HuH-7 (cell line): Measurements from ENCODE around the gene GMCL2.

Experiments used
- DNase-seq: peaks from one replicate; pipeline ENCODE4 v3.0.0; 2011; ENCODE audit warnings: low spot score

GMCL2 gene

GRCh38 chr5:178182158-178182876 lies 4.9 kb downstream of the GMCL2 start:
- DNase-seq, result no peak

GRCh38 chr5:178180141-178180863 lies 6.9 kb downstream of the GMCL2 start:
- no peak for DNase-seq

DNA sequence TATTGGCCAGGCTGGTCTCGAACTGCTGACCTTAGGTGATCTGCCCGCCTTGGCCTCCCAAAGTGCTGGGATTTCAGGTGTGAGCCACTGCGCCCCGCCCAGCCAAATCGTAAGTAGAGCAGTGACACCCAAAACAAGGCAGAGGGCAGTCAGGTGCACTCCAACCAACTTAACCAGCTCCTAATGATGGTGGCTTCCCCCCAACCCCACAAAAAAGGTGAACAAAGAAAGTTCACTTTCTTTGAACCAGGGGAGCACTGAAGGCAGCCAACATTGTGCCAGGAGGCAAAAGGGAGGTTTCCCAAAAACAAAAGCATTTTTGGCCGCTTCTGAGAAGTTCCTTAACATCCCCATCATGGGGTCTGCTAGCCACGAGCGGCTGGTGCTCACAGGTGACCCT lies 9.6 kb downstream of the GMCL2 start:
- no peak for DNase-seq

- DNase-seq, result no peak
Measured at GRCh38 chr5:178176791-178177190, 10.4 kb downstream of the GMCL2 start.

DNA sequence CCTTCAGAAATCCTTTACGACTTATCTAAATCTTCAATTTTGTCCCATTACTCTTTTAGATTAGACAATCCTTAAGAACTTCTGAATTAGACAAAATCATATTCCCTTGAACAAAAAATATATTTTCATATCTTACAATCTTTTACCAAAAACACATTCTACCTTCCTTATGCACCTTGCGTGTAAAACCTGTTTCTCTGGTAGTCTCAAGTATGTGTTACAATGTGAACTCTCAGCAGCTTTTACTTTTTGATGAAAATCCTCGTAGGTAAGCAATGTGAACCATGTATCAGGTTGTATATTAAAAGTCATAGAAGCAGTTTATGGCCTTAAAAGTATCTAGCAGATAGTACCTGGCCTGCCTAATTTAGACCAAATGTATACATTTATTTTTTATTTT lies 12.7 kb downstream of the GMCL2 start:
- no peak for DNase-seq

GRCh38 chr5:178170455-178170854 lies 16.7 kb downstream of the GMCL2 start:
- no peak for DNase-seq

DNA sequence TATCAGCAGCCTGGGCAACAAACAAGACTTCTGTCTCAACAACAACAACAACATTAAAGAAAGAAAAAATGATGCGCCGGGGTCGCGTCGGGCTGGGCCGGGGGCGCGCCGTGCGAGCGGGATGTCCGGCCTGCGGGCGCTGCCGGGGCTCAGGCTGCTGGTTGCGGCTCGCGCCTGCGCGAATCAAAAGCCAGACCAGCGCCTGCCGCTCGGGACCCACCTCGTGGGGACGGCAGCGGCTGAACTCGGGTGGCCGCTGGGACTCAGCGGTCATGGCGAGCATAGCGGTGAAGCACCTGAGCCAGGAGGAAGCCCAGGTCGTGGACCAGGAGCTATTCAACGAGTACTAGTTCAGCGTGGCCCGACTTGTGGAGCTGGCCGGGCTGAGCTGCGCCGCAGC lies 21.6 kb downstream of the GMCL2 start:
- DNase-seq, result no peak

- DNase-seq, result peak; percentile 90
Measured at GRCh38 chr5:178163772-178164735, 23.1 kb downstream of the GMCL2 start.

DNA sequence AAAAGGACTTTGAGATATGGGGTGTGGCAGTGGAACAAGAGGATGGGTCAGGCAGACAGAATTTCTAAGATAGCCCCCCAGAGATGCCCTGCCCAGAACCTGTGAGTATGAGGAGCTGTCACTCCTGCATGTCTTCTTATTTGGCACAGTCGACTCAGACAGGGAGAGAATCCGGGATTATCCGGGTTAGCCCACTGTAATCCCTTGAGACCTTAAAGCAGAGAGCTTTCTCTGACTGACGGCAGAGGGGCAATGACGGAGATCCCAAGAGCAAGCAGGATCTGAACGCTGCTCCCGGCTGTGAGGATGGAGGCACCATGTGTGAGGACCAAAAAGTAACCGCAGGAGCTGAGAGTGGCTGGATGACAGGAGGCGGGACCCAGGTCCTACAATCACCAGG lies 24.7 kb downstream of the GMCL2 start:
- no peak for DNase-seq

- DNase-seq, result no peak
Measured at GRCh38 chr5:178160176-178160575, 27.0 kb downstream of the GMCL2 start.

DNA sequence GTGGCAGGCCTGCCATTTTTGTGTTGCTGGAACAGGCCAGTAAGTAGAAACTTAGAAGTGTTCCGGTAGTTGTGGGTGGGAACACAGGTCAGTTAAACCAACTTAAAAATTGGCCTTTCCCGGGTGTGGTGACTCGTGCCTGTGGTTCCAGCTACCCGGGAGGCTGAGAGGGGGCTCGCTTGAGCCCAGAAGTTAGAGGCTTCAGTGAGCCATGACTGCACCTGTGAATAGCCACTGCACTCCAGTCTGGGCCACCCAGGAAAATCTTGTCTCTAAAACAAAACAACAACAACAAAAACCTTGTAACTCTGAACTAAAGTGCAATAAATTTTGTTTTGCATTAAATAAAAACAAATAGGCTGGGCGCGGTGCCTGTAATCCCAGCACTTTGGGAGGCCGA lies 32.1 kb downstream of the GMCL2 start:
- DNase-seq, result no peak

- DNase-seq, result peak; percentile 94
Measured at GRCh38 chr5:178153530-178154340, 33.4 kb downstream of the GMCL2 start, which contains the start of gene NHP2. TSS of gene NHP2 (minus strand) at chr5:178153885. CDS start at chr5:178153817, 68 bp downstream.

DNA sequence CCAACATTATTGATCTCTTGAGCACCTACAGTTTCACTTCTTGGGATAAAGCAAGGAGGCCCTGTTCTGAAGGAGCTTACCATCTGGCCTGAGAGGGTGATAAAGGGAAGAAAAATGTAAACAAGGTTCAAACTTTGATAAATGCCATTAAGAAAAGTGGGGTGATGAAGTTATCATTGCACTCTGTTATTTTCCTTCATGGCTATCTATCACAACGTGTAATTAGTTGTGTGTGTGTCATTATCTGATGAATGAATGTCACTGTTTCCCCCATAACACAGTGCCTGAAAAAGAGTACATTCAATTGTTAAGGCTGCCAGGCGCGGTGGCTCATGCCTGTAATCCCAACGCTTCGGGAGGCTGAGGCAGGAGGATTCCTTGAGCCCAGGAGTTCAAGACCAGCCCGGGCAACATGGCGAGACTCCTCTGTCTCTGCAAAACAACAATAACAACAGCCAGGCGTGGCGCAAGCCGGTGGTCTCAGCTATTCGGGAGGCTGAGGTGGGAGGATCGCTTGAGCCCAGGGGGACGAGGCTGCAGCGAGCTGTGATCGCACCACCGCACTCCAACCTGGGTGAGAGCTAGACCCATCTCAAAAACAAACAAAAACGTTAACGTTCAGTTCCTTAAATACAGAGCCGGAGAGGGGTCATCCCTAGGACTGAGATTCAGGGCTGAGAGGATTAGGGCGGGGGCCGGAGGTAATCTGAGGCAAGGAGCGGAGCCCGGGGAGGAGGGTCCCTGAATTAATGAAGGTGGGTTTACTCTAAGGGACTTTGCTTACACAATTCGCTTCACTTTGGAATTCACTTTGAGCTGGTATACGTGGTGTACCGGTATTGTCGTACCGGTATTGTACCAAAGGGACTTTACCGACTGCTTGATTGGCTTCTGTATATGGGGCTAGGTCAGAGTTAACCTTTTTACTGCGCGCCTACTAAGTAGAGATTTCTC lies 34.4 kb downstream of the GMCL2 start:
- no peak for DNase-seq

DNA sequence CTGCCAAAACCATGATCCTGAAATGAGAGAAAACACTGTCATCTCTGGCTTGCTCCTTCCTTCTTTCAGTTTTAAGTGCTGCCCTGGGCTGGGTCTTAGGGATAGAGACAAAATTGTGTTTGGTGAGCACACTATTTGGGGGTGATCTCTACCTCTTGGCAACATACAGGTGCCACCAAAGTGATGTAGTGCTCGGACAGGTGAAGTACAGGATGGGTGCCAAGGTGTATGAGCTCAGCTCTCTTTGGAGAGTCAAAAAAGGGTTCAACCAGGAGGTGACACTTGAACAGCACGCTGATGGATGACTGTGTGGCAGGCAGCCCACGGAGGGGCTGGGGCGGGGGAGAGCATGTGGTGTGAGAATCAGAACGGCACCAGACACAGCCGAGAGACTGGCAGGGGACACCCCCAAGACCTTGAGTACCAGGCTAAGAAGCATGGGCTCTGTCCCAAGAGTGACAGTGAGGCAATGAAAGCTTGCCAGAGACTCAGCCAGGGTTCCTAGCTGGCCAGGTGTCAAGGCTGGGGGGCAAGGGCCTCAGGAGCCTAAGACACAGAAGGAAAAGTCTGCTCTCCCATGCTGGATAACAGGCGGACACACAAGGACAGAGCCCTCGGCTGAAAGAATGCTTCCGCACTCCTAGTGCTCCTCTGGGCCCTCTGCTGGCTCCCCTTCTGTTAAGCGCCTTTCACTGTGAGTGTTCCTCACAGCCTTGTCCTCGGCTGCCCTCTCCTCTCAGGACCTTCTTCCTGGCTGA lies 36.0 kb downstream of the GMCL2 start:
- DNase-seq, result no peak

- no peak for DNase-seq
Measured at GRCh38 chr5:178149199-178149932, 37.8 kb downstream of the GMCL2 start.

GRCh38 chr5:178147406-178147805 lies 39.8 kb downstream of the GMCL2 start:
- no peak for DNase-seq

DNA sequence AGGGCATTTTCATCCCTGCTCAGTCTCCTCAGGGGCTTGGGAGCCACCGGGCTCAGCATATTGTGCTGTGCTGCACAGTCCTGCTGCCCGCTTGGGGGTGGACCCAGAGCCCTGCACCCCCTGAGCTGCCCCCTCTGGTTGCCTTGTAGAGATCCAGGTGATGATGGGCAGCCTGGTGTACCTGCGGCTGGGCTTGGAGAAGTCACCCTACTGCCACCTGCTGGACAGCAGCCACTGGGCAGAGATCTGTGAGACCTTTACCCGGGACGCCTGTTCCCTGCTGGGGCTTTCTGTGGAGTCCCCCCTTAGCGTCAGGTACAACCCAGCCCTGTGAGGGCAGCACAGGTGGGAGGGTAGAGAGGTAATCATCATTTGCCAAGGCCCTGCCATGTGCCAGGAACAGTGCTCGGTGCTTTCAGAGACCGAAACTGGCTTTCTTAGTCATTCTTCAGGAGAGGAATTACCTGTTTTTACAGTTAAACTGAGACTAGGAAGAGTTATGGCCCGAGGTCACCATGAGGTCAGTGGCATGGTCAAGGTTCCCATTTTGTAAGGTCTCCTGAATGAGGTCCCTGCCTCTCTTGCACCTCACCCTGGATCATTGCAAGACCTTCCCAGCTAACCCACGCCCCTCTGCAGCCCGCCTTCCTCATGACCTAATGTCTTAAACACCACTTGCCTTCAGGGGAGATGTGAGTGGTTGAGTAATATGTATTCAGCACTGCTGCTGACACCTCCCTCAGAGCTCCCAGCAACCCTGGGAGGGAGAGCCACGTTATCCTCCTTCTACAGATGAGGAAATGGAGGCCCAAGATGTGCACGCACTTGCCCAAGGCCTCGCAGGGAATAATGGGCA lies 41.0 kb downstream of the GMCL2 start:
- peak; percentile 84 for DNase-seq

DNA sequence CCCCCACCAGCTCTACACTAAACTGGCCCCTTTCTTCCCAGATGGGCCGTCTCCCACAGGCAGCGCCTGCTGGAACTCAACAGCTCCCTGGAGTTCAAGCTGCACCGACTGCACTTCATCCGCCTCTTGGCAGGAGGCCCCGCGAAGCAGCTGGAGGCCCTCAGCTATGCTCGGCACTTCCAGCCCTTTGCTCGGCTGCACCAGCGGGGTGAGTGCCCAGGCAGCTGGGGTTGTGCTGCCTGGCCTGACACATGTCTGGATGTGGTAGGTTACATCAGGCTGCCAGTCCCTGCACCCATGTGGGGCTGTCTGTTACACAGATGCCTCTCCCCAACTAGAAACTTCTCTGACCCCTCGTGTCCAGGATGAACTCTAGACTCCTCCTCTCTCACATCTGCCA lies 43.3 kb downstream of the GMCL2 start:
- DNase-seq, result no peak
